ENCODE measurements around the gene CCDC170.

CCDC170 gene

GRCh38 chr6:151609146-151609902 is 115.5 kb downstream of the CCDC170 start:
- no peaks in the 10 kb centered on the region for H3K36me3 Mint-ChIP-seq (ENCODE audit: low read depth)
- no peaks in the 10 kb centered on the region for H3K27me3 Mint-ChIP-seq
- H3K4me1 Mint-ChIP-seq (ENCODE audit: low read depth), result no peaks in the 10 kb centered on the region
- peaks cover 3% of the 10 kb centered on the region for H3K9me3 Mint-ChIP-seq
- H3K4me3 Mint-ChIP-seq, result no peak overlapping the region
- no peak overlapping the region for H3K27ac Mint-ChIP-seq

- H3K4me1 Mint-ChIP-seq (ENCODE audit: low read depth), result no peaks in the 10 kb centered on the region
- no peaks in the 10 kb centered on the region for H3K36me3 Mint-ChIP-seq (ENCODE audit: low read depth)
- no peak overlapping the region for H3K27ac Mint-ChIP-seq
- peaks cover 6% of the 10 kb centered on the region for H3K27me3 Mint-ChIP-seq
- H3K9me3 Mint-ChIP-seq, result peaks cover 3% of the 10 kb centered on the region
- no peak overlapping the region for H3K4me3 Mint-ChIP-seq
Observed at GRCh38 chr6:151610326-151610725, 116.5 kb downstream of the CCDC170 start.

GRCh38 chr6:151614630-151615029 is 120.8 kb downstream of the CCDC170 start:
- no peaks in the 10 kb centered on the region for H3K4me1 Mint-ChIP-seq (ENCODE audit: low read depth)
- H3K9me3 Mint-ChIP-seq, result no peaks in the 10 kb centered on the region
- no peaks in the 10 kb centered on the region for H3K36me3 Mint-ChIP-seq (ENCODE audit: low read depth)
- H3K4me3 Mint-ChIP-seq, result no peak overlapping the region
- H3K27me3 Mint-ChIP-seq, result peaks cover 6% of the 10 kb centered on the region
- H3K27ac Mint-ChIP-seq, result no peak overlapping the region

GRCh38 chr6:151616091-151616513 is 122.3 kb downstream of the CCDC170 start:
- no peaks in the 10 kb centered on the region for H3K36me3 Mint-ChIP-seq (ENCODE audit: low read depth)
- peaks cover 6% of the 10 kb centered on the region for H3K27me3 Mint-ChIP-seq
- H3K4me1 Mint-ChIP-seq (ENCODE audit: low read depth), result no peaks in the 10 kb centered on the region
- no peak overlapping the region for H3K27ac Mint-ChIP-seq
- no peaks in the 10 kb centered on the region for H3K9me3 Mint-ChIP-seq
- H3K4me3 Mint-ChIP-seq, result no peak overlapping the region

- Mint-ChIP-seq H3K4me3 (no peak overlapping the region), H3K27me3 (peaks cover 6% of the 10 kb centered on the region), H3K9me3 (no peaks in the 10 kb centered on the region), H3K27ac (no peak overlapping the region), H3K4me1 (ENCODE audit: low read depth) (no peaks in the 10 kb centered on the region), H3K36me3 (ENCODE audit: low read depth) (no peaks in the 10 kb centered on the region)
Observed at GRCh38 chr6:151616600-151616999, 122.8 kb downstream of the CCDC170 start.

- Mint-ChIP-seq H3K4me1 (ENCODE audit: low read depth) (no peaks in the 10 kb centered on the region), H3K4me3 (no peak overlapping the region), H3K27ac (no peak overlapping the region), H3K27me3 (peaks cover 6% of the 10 kb centered on the region), H3K9me3 (no peaks in the 10 kb centered on the region), H3K36me3 (ENCODE audit: low read depth) (no peaks in the 10 kb centered on the region)
Observed at GRCh38 chr6:151617539-151617938, 123.7 kb downstream of the CCDC170 start.

GRCh38 chr6:151618717-151619116 is 124.9 kb downstream of the CCDC170 start:
- Mint-ChIP-seq H3K36me3 (ENCODE audit: low read depth) (no peaks in the 10 kb centered on the region), H3K9me3 (no peaks in the 10 kb centered on the region), H3K27me3 (peaks cover 6% of the 10 kb centered on the region), H3K4me3 (no peak overlapping the region), H3K4me1 (ENCODE audit: low read depth) (no peaks in the 10 kb centered on the region), H3K27ac (no peak overlapping the region)

- Mint-ChIP-seq H3K4me1 (ENCODE audit: low read depth) (no peaks in the 10 kb centered on the region), H3K4me3 (no peak overlapping the region), H3K27ac (no peak overlapping the region)
Observed at GRCh38 chr6:151620179-151620578, 126.4 kb downstream of the CCDC170 start.

GRCh38 chr6:151624071-151624470 is 130.3 kb downstream of the CCDC170 start:
- H3K27ac Mint-ChIP-seq, result no peak overlapping the region
- no peak overlapping the region for H3K4me3 Mint-ChIP-seq
- H3K36me3 Mint-ChIP-seq (ENCODE audit: low read depth), result no peaks in the 10 kb centered on the region
- H3K27me3 Mint-ChIP-seq, result peaks cover 9% of the 10 kb centered on the region
- H3K9me3 Mint-ChIP-seq, result no peaks in the 10 kb centered on the region
- peaks cover 14% of the 10 kb centered on the region for H3K4me1 Mint-ChIP-seq (ENCODE audit: low read depth)

More at GRCh38 chr6:151620179-151620578, 126.4 kb downstream of the CCDC170 start:
- H3K27me3 Mint-ChIP-seq, result no peaks in the 10 kb centered on the region
- no peaks in the 10 kb centered on the region for H3K9me3 Mint-ChIP-seq
- H3K36me3 Mint-ChIP-seq (ENCODE audit: low read depth), result no peaks in the 10 kb centered on the region

GRCh38 chr6:151624481-151624880 is 130.7 kb downstream of the CCDC170 start:
- Mint-ChIP-seq H3K9me3 (no peaks in the 10 kb centered on the region), H3K4me1 (ENCODE audit: low read depth) (peaks cover 14% of the 10 kb centered on the region), H3K27ac (no peak overlapping the region), H3K27me3 (peaks cover 11% of the 10 kb centered on the region), H3K4me3 (no peak overlapping the region), H3K36me3 (ENCODE audit: low read depth) (no peaks in the 10 kb centered on the region)

- H3K36me3 Mint-ChIP-seq (ENCODE audit: low read depth), result no peaks in the 10 kb centered on the region
- no peak overlapping the region for H3K4me3 Mint-ChIP-seq
Observed at GRCh38 chr6:151624900-151625536, 131.2 kb downstream of the CCDC170 start.

GRCh38 chr6:151627689-151628444 is 134.1 kb downstream of the CCDC170 start:
- Mint-ChIP-seq H3K9me3 (no peaks in the 10 kb centered on the region), H3K36me3 (ENCODE audit: low read depth) (no peaks in the 10 kb centered on the region), H3K4me1 (ENCODE audit: low read depth) (peaks cover 14% of the 10 kb centered on the region), H3K27me3 (peaks cover 20% of the 10 kb centered on the region), H3K4me3 (no peak overlapping the region), H3K27ac (no peak overlapping the region)

More at GRCh38 chr6:151624900-151625536, 131.2 kb downstream of the CCDC170 start:
- Mint-ChIP-seq H3K4me1 (ENCODE audit: low read depth) (peaks cover 14% of the 10 kb centered on the region), H3K9me3 (no peaks in the 10 kb centered on the region), H3K27ac (no peak overlapping the region), H3K27me3 (peaks cover 15% of the 10 kb centered on the region)

- H3K4me1 Mint-ChIP-seq (ENCODE audit: low read depth), result peaks cover 14% of the 10 kb centered on the region
- H3K27ac Mint-ChIP-seq, result no peak overlapping the region
- H3K36me3 Mint-ChIP-seq (ENCODE audit: low read depth), result no peaks in the 10 kb centered on the region
Observed at GRCh38 chr6:151629791-151630190, 136.0 kb downstream of the CCDC170 start.

GRCh38 chr6:151630387-151630786 is 136.6 kb downstream of the CCDC170 start:
- Mint-ChIP-seq H3K27ac (no peak overlapping the region), H3K9me3 (no peaks in the 10 kb centered on the region), H3K36me3 (ENCODE audit: low read depth) (no peaks in the 10 kb centered on the region), H3K4me3 (no peak overlapping the region), H3K4me1 (ENCODE audit: low read depth) (peaks cover 14% of the 10 kb centered on the region), H3K27me3 (peaks cover 20% of the 10 kb centered on the region)

More at GRCh38 chr6:151629791-151630190, 136.0 kb downstream of the CCDC170 start:
- no peaks in the 10 kb centered on the region for H3K9me3 Mint-ChIP-seq
- no peak overlapping the region for H3K4me3 Mint-ChIP-seq
- peaks cover 20% of the 10 kb centered on the region for H3K27me3 Mint-ChIP-seq
